Cardiac muscle cell (in vitro differentiated cells and primary cell): Measurements from ENCODE around the gene PDE1A. TPM values are rescaled to one million over a fixed set of nuclear protein-coding genes. Genes with fewer than 3 reads are reported as not detected.

ENCODE experiments used
- DNase-seq, 2 donors: peaks; one replicate each; pipeline versions ENCODE4 v3.0.0 to v3.0.0-alpha.2; 2010 to 2017; ENCODE audit warnings: low read depth in 1 of 2, low spot score in 1 of 2
- H3K27ac ChIP-seq: fragments of 200-600 bp; sonication (generic); 2 replicates; pipeline ENCODE4 v1.5.1; 2016
- H3K27me3 ChIP-seq: fragments of 200-600 bp; sonication (generic); 2 replicates; pipeline ENCODE4 v1.6.0; 2016; ENCODE audit warnings: control low read depth
- H3K36me3 ChIP-seq: fragments of 200-600 bp; sonication (generic); 2 replicates; pipeline ENCODE4 v1.5.1; 2016; ENCODE audit warnings: control low read depth
- H3K4me1 ChIP-seq: fragments of 200-600 bp; sonication (generic); 2 replicates; pipeline ENCODE4 v1.8.1; 2017; ENCODE audit warnings: low read depth, mild to moderate bottlenecking, mixed run types
- H3K4me3 ChIP-seq: fragments of 200-600 bp; sonication (generic); 2 replicates; pipeline ENCODE4 v1.5.1; 2016; ENCODE audit warnings: mild to moderate bottlenecking
- H3K9me3 ChIP-seq: fragments of 200-600 bp; sonication (generic); 2 replicates; pipeline ENCODE4 v1.5.1; 2017; ENCODE audit warnings: low read depth, mild to moderate bottlenecking, control low read depth
- CTCF ChIP-seq: IDR thresholded peaks from 2 replicates; pipeline ENCODE4 v1.5.1; 2012; ENCODE audit warnings: low read depth, mild to moderate bottlenecking, low read length
- polyA plus RNA-seq: library from polyadenylated mRNA; unstranded; fragments of >200 nt; fragmentation: Nextera tagmentation; extraction: Ambion mirVana; gene quantifications from 2 replicates; pipeline ENCODE4 v1.2.1, GENCODE V29; 2016
- total RNA-seq: library from RNA; depleted of rRNA; stranded (reverse); fragments of >200 nt; gene quantifications from 2 replicates; pipeline ENCODE4 v1.2.3, GENCODE V29; 2016

PDE1A gene
- total and polyA plus RNA-seq, 2 experiments from 2014 or later = 0.06 to 0.60 TPM

DNA sequence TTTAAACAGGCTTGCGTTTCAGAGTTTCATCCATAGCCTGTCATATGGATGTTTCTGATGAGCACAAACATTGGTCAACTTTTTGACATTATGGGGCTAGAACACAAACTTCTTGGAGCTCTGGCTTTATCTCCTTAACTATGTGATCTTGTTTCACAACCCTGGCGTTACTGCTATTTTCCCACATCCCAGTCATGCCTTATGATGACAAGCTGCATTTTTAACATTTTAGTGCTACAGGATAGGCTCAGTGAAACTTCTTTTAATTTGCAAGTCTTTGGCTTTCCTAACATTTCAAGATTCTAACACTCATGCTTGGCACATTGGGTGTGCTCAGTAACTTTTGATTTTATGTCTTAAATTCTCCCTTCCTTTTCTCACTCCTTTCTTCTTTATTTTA, 21.0 kb upstream of the PDE1A start:
- Histone ChIP-seq H3K36me3 (no peaks in the 10 kb centered on the region), H3K27ac (no peak overlapping the region), H3K9me3 (no peaks in the 10 kb centered on the region), H3K4me1 (no peaks in the 10 kb centered on the region), H3K27me3 (no peaks in the 10 kb centered on the region), H3K4me3 (no peak overlapping the region)
- peak in 1 of 2 donors; percentile 95 for DNase-seq
- no peak for TF ChIP-seq CTCF

- H3K27ac ChIP-seq = no peak overlapping the region
- H3K4me3 ChIP-seq = no peak overlapping the region
- no peaks in the 10 kb centered on the region for H3K9me3 ChIP-seq
- peak in 1 of 2 donors; percentile 14 for DNase-seq
- no peaks in the 10 kb centered on the region for H3K36me3 ChIP-seq
- no peaks in the 10 kb centered on the region for H3K27me3 ChIP-seq
- no peak for TF ChIP-seq CTCF
- no peaks in the 10 kb centered on the region for H3K4me1 ChIP-seq
These were observed 20.3 kb upstream of the PDE1A start for GRCh38 chr2:182447163-182447562.

DNA sequence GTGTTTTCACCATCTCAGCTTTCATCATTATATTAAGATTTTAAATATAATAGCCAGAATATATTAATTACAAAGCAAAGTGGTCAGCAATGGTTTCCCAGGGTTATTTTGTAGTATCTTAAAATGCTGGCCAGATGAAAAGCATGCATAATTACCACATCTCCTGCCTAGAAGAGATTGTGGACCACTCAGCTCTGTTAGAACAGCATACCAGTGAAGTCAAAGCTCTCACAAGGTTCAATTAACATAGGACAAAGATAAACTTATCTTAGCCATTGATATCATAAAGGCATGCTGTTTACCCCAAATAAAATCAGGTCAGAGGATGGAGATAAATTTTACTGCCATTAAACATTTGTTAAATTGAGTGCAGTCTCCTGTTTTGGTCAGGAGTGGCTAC, 19.3 kb upstream of the PDE1A start:
- Histone ChIP-seq H3K27ac (no peak overlapping the region), H3K27me3 (no peaks in the 10 kb centered on the region), H3K9me3 (no peaks in the 10 kb centered on the region), H3K4me3 (no peak overlapping the region), H3K36me3 (no peaks in the 10 kb centered on the region), H3K4me1 (no peaks in the 10 kb centered on the region)
- DNase-seq = peak; percentile 4 to 33
- no peak for TF ChIP-seq CTCF

GRCh38 chr2:182445391-182445965, 18.6 kb upstream of the PDE1A start:
- no peaks in the 10 kb centered on the region for H3K4me1 ChIP-seq

DNA sequence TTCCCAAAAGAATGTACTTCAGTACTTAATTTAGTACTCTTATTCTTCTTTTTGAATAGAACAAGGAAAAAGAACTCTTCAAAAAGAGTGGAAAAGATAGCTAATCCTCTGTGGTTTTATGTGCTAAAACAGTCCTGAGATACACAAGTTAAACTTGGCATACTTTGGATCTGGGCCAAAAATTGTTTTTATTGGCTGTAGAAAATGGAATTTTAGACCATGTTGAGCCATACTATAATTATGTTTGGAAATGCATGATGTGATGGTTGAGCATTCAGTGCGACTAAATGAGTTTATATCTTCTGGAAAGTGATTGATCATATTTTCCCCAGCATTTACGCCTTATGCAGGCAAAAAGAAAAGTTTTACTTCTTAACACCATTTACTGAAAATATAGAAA, 18.0 kb upstream of the PDE1A start:
- H3K27ac ChIP-seq = no peak overlapping the region
- H3K9me3 ChIP-seq = no peaks in the 10 kb centered on the region
- peak in 1 of 2 donors; percentile 57 for DNase-seq
- no peaks in the 10 kb centered on the region for H3K36me3 ChIP-seq
- H3K4me1 ChIP-seq = no peaks in the 10 kb centered on the region
- no peaks in the 10 kb centered on the region for H3K27me3 ChIP-seq
- TF ChIP-seq CTCF = no peak
- H3K4me3 ChIP-seq = no peak overlapping the region

More at GRCh38 chr2:182445391-182445965, 18.6 kb upstream of the PDE1A start:
- DNase-seq = peak in 1 of 2 donors; percentile 26
- Histone ChIP-seq H3K36me3 (no peaks in the 10 kb centered on the region), H3K9me3 (no peaks in the 10 kb centered on the region), H3K4me3 (no peak overlapping the region), H3K27ac (no peak overlapping the region), H3K27me3 (no peaks in the 10 kb centered on the region)
- no peak for TF ChIP-seq CTCF
